ENCODE data around the gene ACO2.

Gene ACO2

DNA sequence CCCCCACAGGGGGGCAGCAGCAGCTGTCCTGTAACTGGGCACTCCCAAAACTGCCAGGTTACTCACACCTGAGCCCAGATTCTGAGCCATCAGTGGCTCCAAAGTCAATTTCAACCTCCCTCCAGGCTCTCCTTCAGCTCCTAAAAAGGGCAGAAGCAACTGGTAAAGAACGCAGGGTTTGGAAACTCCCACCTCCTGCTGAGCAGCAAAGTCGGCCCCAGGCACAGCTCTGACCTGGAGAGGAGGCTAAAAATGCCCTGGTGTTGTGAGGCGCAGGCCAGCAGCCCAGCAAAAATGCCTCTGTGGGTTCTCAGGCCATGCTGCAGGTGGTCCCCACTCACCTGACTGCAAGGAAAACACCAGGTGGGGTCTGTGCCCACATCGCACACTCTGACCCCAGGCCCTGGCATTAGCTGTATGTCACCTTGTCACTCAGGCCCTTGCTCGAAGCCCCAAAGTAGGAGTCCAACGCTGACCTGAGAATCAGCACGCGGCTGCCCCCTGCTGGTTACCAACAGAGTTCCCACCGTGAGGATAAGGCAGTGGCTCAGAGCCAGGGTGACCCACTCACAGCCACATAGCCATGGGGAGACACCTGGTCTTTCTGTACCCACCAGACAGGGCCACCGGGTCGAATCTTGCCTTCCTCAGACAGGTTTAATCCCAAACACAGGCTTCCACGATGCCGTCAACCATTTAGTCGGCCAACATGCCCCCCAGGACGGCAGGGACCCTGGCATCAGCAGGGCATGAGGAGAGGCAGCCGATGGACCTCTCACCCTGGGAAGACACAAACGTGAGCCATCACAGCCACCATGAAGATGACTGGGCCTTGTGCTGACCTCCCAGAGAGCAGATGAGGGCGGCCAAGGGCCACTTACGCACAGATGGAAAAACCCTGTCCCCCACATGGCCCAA, 64.2 kb downstream of the ACO2 start:
- peak overlapping the region; percentile 36; the same call in 1 of the 2 replicates for H3K27ac ChIP-seq
- TF ChIP-seq ZFX (IDR thresholded peaks at IDR 0.05; ENCODE audit: borderline replicate concordance): no peak
- TF ChIP-seq, protein P1, sequence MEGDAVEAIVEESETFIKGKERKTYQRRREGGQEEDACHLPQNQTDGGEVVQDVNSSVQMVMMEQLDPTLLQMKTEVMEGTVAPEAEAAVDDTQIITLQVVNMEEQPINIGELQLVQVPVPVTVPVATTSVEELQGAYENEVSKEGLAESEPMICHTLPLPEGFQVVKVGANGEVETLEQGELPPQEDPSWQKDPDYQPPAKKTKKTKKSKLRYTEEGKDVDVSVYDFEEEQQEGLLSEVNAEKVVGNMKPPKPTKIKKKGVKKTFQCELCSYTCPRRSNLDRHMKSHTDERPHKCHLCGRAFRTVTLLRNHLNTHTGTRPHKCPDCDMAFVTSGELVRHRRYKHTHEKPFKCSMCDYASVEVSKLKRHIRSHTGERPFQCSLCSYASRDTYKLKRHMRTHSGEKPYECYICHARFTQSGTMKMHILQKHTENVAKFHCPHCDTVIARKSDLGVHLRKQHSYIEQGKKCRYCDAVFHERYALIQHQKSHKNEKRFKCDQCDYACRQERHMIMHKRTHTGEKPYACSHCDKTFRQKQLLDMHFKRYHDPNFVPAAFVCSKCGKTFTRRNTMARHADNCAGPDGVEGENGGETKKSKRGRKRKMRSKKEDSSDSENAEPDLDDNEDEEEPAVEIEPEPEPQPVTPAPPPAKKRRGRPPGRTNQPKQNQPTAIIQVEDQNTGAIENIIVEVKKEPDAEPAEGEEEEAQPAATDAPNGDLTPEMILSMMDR (IDR thresholded peaks at IDR 0.05): peak; percentile 93

DNA sequence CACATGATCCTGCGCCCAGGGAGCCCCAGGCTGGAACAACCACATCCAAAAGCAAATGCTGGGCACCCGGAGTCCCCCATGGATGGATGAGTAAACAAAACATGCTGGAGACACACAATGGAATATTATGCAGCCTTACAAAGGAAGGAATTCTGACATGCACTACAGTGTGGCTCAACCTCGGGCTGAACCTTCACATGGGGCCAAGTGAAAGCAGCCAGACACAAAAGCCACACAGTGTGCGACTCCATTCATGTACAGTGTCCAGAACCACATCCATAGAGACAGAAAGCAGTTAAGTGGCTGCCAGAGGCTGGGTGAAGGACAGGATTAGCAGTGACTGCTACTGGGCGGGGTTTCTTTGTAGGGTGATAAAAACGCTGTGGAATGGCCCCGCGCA, 65.3 kb downstream of the ACO2 start:
- TF ChIP-seq, protein P1 (IDR thresholded peaks at IDR 0.05): no peak
- no peak for TF ChIP-seq ZFX (IDR thresholded peaks at IDR 0.05; ENCODE audit: borderline replicate concordance)
- peak overlapping the region; percentile 13; the same call in 1 of the 2 replicates for H3K27ac ChIP-seq

DNA sequence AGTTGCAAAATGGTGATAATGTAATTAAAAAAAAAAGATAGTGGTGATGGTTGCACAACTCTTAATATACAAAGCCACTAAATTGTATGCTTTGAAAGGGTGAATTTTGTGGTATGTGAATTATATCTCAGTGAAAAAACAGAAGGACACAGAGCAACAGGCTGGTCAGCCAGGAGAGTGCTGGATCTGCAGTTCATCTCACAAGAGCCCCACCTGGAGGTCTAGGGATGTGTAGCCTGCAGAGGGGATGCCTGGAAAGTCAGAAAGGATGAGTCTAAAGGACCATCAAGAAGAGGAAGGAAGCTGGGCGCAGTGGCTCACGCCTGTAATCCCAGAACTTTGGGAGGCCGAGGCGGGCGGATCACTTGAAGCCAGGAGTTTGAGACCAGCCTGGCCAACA, 66.3 kb downstream of the ACO2 start:
- no peak for TF ChIP-seq ZFX (IDR thresholded peaks at IDR 0.05; ENCODE audit: borderline replicate concordance)
- TF ChIP-seq, protein P1 (IDR thresholded peaks at IDR 0.05): peak; percentile 24; the same call in 1 of the 2 replicates
- peak overlapping the region; percentile 13; the same call in 1 of the 2 replicates for H3K27ac ChIP-seq

DNA sequence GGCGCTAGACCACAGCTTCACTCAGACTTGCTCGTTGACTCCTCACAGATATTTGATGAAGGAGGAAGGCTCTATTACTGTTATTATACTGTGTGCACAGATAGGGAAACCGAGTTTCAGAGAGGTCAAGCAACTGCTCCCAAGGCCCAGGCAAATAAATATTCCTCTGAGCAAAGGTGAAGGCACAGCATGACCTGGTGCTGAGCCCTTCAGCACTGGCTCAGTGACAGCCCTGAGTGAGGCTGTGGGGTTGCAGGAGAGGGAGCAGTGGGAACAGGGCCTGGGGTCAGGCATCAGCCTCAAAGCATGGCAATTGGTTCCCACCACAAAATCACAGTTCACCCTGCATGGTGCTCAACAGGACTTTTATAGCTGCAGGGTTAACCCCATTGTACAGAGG, 68.3 kb downstream of the ACO2 start:
- H3K27ac ChIP-seq: 0 out of 2 replicates have a peak overlapping the region, but pooled peaks have one; percentile 18

DNA sequence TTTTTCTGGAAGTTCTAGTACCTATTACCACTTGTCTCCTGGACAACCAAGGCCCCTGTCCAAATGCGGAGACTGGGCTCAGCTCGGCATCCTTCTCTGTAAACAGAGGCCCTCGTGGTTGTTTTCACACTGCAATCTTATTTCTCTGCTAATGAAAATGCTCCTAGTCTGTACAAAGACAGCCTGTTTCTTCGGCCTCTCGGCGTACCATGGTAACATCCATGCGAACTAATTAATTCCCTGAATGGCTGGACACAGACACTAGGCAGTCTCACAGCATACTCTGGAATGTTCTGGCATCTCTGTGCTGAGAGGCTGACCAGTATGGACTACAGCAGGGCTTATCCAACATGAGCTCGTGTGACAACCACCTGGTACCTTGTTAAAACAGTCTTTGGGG, 69.7 kb downstream of the ACO2 start:
- TF ChIP-seq ZFX (IDR thresholded peaks at IDR 0.05; ENCODE audit: borderline replicate concordance): no peak
- H3K27ac ChIP-seq: no peak overlapping the region

More for the DNA sequence above, 68.3 kb downstream of the ACO2 start:
- TF ChIP-seq ZFX (IDR thresholded peaks at IDR 0.05; ENCODE audit: borderline replicate concordance): no peak
- TF ChIP-seq, protein P1 (IDR thresholded peaks at IDR 0.05): no peak

DNA sequence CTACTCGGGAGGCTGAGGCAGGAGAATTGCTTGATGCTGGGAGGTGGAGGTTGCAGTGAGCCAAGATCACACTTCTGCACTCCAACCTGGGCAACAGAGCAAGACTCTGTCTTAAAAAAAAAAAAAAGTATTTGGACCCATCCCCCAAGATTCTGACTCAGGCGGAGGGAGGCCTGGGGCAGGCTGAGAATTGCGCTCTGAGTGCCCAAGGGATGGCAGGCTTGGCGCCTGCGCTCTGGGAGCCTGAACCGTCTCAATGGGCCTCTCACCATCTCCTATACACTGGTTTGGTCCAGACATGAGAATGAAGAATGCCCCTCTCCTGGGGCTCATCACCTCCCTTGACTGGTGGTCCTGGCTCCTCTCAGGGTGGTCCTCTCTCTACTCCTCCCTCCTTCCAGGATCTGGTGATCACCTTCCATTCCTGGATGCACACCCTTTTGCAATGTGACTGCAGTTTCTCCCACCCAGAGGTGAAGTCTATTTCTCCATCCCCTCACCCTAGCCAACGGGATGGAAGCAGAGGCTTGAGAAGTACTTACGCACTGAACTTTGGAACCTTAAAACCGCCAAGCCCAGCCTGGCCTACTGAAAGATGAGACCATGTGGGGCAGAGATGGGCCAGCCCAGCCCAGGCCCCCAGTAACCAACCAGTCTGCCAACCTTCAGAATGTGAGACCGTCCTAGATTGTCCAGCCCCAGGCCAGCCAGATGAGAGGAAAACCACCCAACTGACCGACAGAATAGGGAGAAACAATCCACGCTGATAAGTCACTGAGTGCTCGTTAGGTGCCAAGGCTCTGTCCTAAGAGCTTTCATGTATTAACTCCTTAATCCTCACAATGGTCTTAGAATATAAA, 70.5 kb downstream of the ACO2 start:
- H3K27ac ChIP-seq: peak overlapping the region; percentile 15; the same call in 1 of the 2 replicates
- no peak for TF ChIP-seq ZFX (IDR thresholded peaks at IDR 0.05; ENCODE audit: borderline replicate concordance)
- TF ChIP-seq, protein P1 (IDR thresholded peaks at IDR 0.05): no peak

DNA sequence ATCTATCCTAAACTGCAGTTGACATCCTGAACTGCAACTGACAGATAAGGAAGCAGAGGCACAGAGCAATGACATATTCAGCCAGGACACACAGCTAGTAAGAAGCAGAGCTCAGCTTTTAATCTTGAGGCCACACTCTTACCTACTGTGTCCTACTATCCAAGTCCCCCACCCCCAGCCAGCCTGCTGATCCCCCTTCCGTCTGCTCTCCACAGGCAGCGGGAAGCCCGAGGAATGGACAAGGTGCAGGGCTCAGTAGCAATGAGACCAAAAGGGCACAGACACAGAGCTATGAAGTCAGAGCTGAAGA, 71.0 kb downstream of the ACO2 start:
- 0 out of 2 replicates have a peak overlapping the region, but pooled peaks have one; percentile 15 for H3K27ac ChIP-seq
- no peak for TF ChIP-seq ZFX (IDR thresholded peaks at IDR 0.05; ENCODE audit: borderline replicate concordance)
- TF ChIP-seq, protein P1 (IDR thresholded peaks at IDR 0.05): no peak
